ENCODE measurements around the gene SLC4A5. TPM values are rescaled to one million over a fixed set of nuclear protein-coding genes. Genes with fewer than 3 reads are reported as not detected.
"Not testable (repeated sequence)": the region's sequence is repeated elsewhere in the genome, so short reads cannot be mapped to it uniquely, and the experiment has no call there.

The SLC4A5 gene
- total and polyA plus RNA-seq, 2 experiments from 2014 or later: 1.5 to 9.0 TPM

DNA sequence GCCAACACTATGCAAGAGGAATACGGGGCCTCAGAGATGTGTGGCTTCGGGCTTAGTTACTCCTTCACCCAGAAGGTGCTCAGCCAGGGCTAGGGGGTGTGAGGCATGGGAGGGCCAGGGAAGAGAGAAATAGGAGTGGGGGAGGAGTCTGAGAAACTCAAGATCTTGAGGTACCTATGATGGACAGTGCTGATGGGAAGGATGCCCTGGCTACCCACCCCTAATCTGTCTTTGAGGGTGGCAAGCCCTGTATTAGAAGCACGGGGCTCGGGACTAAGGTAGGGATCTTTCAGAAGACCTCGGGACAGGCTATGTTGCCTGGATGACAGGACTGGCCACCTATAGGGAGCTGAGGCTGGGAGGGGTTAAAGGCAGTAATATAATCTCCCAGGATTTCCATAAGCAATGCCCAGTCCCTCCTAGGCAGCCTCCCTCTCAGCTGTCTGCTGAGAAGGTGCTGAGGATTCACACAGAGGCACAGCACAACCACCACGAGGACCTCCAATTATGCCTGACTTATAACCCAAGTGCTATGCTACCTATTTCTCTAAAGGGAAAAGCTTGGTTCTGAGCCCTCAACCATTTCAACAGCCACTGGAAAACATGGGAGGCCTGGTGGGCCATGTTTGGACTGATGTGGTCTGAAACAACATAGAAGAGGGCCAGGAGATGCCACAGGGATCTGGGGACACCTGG lies 121.5 kb downstream of the SLC4A5 start:
- H3K27me3 ChIP-seq: no peaks in the 10 kb centered on the region
- no peaks in the 10 kb centered on the region for H3K9me3 ChIP-seq (ENCODE audit: low read depth)
- no peaks in the 10 kb centered on the region for H3K36me3 ChIP-seq
- H3K4me1 ChIP-seq (ENCODE audit: low read depth): peaks cover 14% of the 10 kb centered on the region
- H3K4me3 ChIP-seq: no peak overlapping the region
- TF ChIP-seq, protein P1, sequence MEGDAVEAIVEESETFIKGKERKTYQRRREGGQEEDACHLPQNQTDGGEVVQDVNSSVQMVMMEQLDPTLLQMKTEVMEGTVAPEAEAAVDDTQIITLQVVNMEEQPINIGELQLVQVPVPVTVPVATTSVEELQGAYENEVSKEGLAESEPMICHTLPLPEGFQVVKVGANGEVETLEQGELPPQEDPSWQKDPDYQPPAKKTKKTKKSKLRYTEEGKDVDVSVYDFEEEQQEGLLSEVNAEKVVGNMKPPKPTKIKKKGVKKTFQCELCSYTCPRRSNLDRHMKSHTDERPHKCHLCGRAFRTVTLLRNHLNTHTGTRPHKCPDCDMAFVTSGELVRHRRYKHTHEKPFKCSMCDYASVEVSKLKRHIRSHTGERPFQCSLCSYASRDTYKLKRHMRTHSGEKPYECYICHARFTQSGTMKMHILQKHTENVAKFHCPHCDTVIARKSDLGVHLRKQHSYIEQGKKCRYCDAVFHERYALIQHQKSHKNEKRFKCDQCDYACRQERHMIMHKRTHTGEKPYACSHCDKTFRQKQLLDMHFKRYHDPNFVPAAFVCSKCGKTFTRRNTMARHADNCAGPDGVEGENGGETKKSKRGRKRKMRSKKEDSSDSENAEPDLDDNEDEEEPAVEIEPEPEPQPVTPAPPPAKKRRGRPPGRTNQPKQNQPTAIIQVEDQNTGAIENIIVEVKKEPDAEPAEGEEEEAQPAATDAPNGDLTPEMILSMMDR (IDR thresholded peaks at IDR 0.05; ENCODE audit: low read depth, low read length): no peak
- H3K27ac ChIP-seq: no peak overlapping the region
- no peak for DNase-seq (ENCODE audit: low read depth in 1 of 2, low spot score in 1 of 2)

DNA sequence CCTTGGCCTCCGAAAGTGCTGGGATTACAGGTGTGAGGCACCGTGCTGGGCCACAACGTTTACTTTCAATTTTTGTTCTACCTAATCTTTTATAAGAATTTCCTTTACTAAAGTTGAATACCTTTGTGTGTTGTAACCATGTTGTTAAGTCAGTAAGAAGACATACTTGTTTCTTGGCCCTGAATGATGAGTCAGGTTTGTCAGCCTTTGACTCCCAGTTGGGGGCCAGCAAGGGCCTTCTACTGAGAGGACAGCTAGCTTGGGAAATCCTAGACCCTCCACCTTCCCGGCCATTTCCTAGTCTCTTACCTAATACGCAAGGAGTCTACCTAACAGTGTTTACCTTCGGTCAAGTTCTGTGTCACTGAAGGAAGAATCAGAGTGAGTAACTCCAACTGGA lies 122.1 kb downstream of the SLC4A5 start:
- peaks cover 7% of the 10 kb centered on the region for H3K4me1 ChIP-seq (ENCODE audit: low read depth)
- TF ChIP-seq, protein P1 (IDR thresholded peaks at IDR 0.05; ENCODE audit: low read depth, low read length): no peak
- no peak for DNase-seq (ENCODE audit: low read depth in 1 of 2, low spot score in 1 of 2)
- no peaks in the 10 kb centered on the region for H3K36me3 ChIP-seq
- no peak overlapping the region for H3K4me3 ChIP-seq
- H3K27me3 ChIP-seq: no peaks in the 10 kb centered on the region
- no peak overlapping the region for H3K27ac ChIP-seq
- no peaks in the 10 kb centered on the region for H3K9me3 ChIP-seq (ENCODE audit: low read depth)

DNA sequence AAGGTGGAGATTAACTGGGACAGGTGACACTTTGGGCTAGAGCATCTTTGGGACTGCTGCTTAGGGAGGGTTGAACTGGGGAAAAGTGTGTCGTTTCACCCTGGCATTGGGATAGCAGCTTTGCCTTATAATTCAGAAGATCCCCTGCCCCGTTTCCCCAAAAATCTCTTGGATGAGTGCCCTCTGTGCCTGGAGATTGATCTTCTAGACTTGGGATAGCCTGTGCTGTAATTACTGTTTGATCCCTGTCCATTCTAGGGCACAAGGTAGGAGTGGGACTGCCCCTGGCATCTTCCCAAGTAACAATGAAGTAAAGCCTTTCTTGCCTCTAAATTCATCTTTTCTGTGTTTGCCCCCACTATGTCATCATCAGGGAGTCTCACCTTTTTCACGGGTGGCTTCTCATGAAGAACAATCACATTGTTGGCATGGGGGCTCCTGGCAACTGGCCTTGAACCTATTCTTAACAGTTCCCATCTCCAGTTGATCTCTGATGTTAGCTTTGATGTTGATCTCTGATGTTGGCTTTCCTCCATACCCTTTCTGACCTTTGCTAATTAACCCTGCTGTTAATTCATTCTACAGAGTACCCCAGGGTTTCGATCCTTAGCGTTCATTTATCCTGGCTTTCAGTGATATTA lies 123.2 kb downstream of the SLC4A5 start:
- H3K27me3 ChIP-seq: no peaks in the 10 kb centered on the region
- TF ChIP-seq, protein P1 (IDR thresholded peaks at IDR 0.05; ENCODE audit: low read depth, low read length): no peak
- no peak overlapping the region for H3K27ac ChIP-seq
- no peaks in the 10 kb centered on the region for H3K4me1 ChIP-seq (ENCODE audit: low read depth)
- no peak for DNase-seq (ENCODE audit: low read depth in 1 of 2, low spot score in 1 of 2)
- H3K9me3 ChIP-seq (ENCODE audit: low read depth): no peaks in the 10 kb centered on the region
- H3K36me3 ChIP-seq: no peaks in the 10 kb centered on the region
- no peak overlapping the region for H3K4me3 ChIP-seq

DNA sequence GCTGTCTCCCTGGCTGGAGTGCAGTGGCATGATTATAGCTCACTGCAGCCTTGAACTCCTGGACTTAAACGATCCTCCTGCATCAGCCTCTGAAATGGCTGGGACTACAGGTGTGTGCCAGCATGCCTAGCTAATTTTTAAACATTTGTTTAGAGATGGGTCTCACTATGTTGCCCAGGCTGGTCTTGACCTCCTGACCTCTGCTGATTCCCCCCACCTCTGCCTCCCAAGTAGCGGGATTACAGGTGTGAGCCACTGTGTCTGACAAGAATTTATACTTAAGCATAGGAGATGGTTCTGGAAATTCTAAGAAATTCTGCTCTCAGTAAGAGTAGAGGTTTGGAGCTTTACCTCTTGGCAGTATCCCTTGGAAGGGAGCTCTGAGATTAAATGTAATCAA lies 126.6 kb downstream of the SLC4A5 start:
- H3K4me1 ChIP-seq (ENCODE audit: low read depth): no peaks in the 10 kb centered on the region
- TF ChIP-seq, protein P1 (IDR thresholded peaks at IDR 0.05; ENCODE audit: low read depth, low read length): no peak
- DNase-seq (ENCODE audit: low read depth in 1 of 2, low spot score in 1 of 2): no peak
- no peak overlapping the region for H3K27ac ChIP-seq
- peaks cover 12% of the 10 kb centered on the region for H3K36me3 ChIP-seq
- H3K4me3 ChIP-seq: no peak overlapping the region
- H3K9me3 ChIP-seq (ENCODE audit: low read depth): no peaks in the 10 kb centered on the region
- H3K27me3 ChIP-seq: no peaks in the 10 kb centered on the region

DNA sequence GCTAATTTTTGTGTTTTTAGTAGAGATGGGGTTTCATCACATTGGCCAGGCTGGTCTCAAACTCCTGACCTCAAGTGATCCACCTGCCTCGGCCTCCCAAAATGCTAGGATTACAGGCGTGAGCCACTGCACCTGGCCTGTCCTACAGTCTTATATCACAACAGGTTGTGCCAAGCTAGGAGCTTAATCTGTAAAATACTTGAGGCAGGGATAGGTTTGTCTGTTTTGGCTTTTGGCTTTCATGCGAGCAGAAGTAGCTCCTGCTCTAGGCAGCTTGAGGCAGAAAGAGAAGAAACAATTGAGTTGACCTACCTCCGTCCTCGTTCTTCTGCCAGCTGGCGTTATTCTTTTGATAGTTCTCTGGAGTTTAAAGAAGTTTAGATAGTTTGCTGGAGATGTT lies 127.4 kb downstream of the SLC4A5 start:
- peaks cover 21% of the 10 kb centered on the region for H3K36me3 ChIP-seq
- H3K27ac ChIP-seq; DNase-seq (ENCODE audit: low read depth in 1 of 2, low spot score in 1 of 2); H3K4me3 ChIP-seq; H3K4me1 ChIP-seq (ENCODE audit: low read depth); H3K27me3 ChIP-seq; H3K9me3 ChIP-seq (ENCODE audit: low read depth): not testable (repeated sequence)

DNA sequence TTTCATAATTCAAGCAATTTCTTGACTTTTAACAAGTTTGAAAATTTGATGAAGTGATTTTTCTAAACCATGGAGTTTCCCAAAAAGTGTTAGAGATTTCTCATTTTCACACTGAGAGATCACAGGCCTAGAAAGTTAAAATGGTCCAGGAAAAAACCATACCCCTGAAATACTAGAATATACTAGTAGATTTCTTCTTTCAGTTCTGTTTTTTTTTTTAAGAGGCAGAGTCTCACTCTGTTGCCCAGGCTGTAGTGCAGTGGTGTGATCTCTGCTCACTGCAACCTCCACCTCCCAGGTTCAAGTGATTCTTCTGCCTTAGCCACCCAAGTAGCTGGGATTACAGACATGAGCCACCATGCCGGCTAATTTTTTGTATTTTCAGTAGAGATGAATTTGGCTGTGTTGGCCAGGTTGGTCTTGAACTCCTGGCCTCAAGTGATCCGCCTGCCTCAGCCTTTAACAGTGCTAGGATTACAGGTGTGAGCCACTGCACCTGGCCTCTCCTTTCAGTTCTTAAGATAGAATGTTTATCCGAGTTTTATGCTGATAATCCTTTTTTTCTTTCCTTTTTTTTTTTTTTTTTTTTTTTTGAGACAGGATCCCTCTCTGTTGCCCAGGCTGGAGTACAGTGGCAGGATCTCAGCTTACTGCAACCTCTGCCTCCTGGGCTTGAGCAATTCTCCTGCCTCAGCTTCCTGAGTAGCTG lies 130.4 kb downstream of the SLC4A5 start:
- peaks cover 31% of the 10 kb centered on the region for H3K36me3 ChIP-seq
- DNase-seq (ENCODE audit: low read depth in 1 of 2, low spot score in 1 of 2): no peak
- TF ChIP-seq, protein P1 (IDR thresholded peaks at IDR 0.05; ENCODE audit: low read depth, low read length): no peak

More for the DNA sequence above, 130.4 kb downstream of the SLC4A5 start:
- Histone ChIP-seq H3K4me1 (ENCODE audit: low read depth) (no peaks in the 10 kb centered on the region), H3K27ac (no peak overlapping the region), H3K4me3 (no peak overlapping the region), H3K27me3 (no peaks in the 10 kb centered on the region), H3K9me3 (ENCODE audit: low read depth) (no peaks in the 10 kb centered on the region)
